Measurements from ENCODE around the gene TAAR9. TPM values are rescaled to one million over a fixed set of nuclear protein-coding genes. Genes with fewer than 3 reads are reported as not detected.

TAAR9 gene
- polyA plus RNA-seq, 3 donors, result not detected

GRCh38 chr6:132526461-132526860 is 11.6 kb upstream of the TAAR9 start:
- intact Hi-C loops (cut with micrococcal nuclease), result no loop called here

DNA sequence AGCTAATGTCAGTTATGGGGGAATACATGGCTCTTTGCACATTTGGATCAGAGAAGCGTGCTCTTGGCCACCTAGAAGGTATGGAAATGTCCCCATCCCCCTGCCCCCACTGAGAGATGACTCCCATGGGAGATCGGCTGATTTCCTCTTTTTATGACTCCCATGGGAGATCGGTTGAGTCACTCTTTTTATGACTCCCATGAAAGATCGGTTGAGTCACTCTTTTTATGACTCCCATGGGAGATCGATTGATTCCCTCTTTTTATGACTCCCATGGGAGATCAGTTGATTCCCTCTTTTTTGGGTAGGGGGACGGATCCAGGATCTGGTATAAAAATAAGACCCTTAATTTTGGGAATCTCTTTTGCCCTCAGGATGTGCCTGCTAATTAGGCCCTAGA is 10.3 kb upstream of the TAAR9 start:
- intact Hi-C loops (cut with micrococcal nuclease), result no loop called here
- Histone ChIP-seq H4K20me1 (ENCODE audit: insufficient read depth, low read length) (no peaks in the 10 kb centered on the region), H3K27ac (ENCODE audit: low read depth in 1 of 2, low read length in 2 of 2) (no peak overlapping the region), H3K4me1 (ENCODE audit: control insufficient read depth in 1 of 2, insufficient read depth in 2 of 2, low read length in 2 of 2) (no peaks in the 10 kb centered on the region), H3K79me2 (ENCODE audit: insufficient read depth, low read length) (no peaks in the 10 kb centered on the region), H3K4me2 (replicated peaks; ENCODE audit: extremely low read depth, low read length, poor library complexity, severe bottlenecking) (no peak overlapping the region), H3K36me3 (replicated peaks in 1 of 2; ENCODE audit: control insufficient read depth in 1 of 2, insufficient read depth in 2 of 2, low read length in 2 of 2) (no peaks in the 10 kb centered on the region), H3K4me3 (replicated peaks in 1 of 3; ENCODE audit: low read depth in 2 of 3, low read length in 3 of 3) (no peak overlapping the region), H3K9me3 (replicated peaks in 1 of 2; ENCODE audit: control insufficient read depth in 1 of 2, insufficient read depth in 1 of 2, low read length in 2 of 2) (no peaks in the 10 kb centered on the region), H3K9ac (ENCODE audit: insufficient read depth, low read length, poor library complexity, severe bottlenecking) (no peak overlapping the region), H3K27me3 (ENCODE audit: control insufficient read depth in 2 of 2, insufficient read depth in 2 of 2, low read length in 2 of 2) (no peaks in the 10 kb centered on the region), H2AFZ (ENCODE audit: insufficient read depth, low read depth, low read length, poor library complexity, severe bottlenecking) (no peak overlapping the region)
- H3K27me3 Mint-ChIP-seq (ENCODE audit: low read depth in 3 of 3), result peaks cover 0 to 4% (median 3%) of the 10 kb centered on the region in 3 donors
- 100% methylated on average over 1 of the region's 6 CpGs for WGBS (ENCODE audit: insufficient coverage)
- no peak for TF ChIP-seq CTCF (IDR thresholded peaks at IDR 0.05)
- no peak overlapping the region for H3K27ac Mint-ChIP-seq
- no peak for DNase-seq
- H3K9me3 Mint-ChIP-seq, result no peaks in the 10 kb centered on the region
- H3K36me3 Mint-ChIP-seq, result no peaks in the 10 kb centered on the region
- peaks cover 4% of the 10 kb centered on the region for H3K4me1 Mint-ChIP-seq
- H3K4me3 Mint-ChIP-seq, result no peak overlapping the region

More at GRCh38 chr6:132526461-132526860, 11.6 kb upstream of the TAAR9 start:
- no peak for DNase-seq
- Mint-ChIP-seq H3K9me3 (no peaks in the 10 kb centered on the region), H3K4me1 (peaks cover 4% of the 10 kb centered on the region), H3K27ac (no peak overlapping the region), H3K4me3 (no peak overlapping the region), H3K36me3 (no peaks in the 10 kb centered on the region), H3K27me3 (ENCODE audit: low read depth in 3 of 3) (peaks cover 0 to 5% (median 1%) of the 10 kb centered on the region in 3 donors)
- no peaks in the 10 kb centered on the region for H4K20me1 ChIP-seq (ENCODE audit: insufficient read depth, low read length)
- no peaks in the 10 kb centered on the region for H3K36me3 ChIP-seq (replicated peaks in 1 of 2; ENCODE audit: control insufficient read depth in 1 of 2, insufficient read depth in 2 of 2, low read length in 2 of 2)
- H3K79me2 ChIP-seq (ENCODE audit: insufficient read depth, low read length), result no peaks in the 10 kb centered on the region
- H3K4me3 ChIP-seq (replicated peaks in 1 of 3; ENCODE audit: low read depth in 2 of 3, low read length in 3 of 3), result no peak overlapping the region
- H2AFZ ChIP-seq (ENCODE audit: insufficient read depth, low read depth, low read length, poor library complexity, severe bottlenecking), result no peak overlapping the region
- H3K9me3 ChIP-seq (replicated peaks in 1 of 2; ENCODE audit: control insufficient read depth in 1 of 2, insufficient read depth in 1 of 2, low read length in 2 of 2), result no peaks in the 10 kb centered on the region
- H3K9ac ChIP-seq (ENCODE audit: insufficient read depth, low read length, poor library complexity, severe bottlenecking), result no peak overlapping the region
- H3K27me3 ChIP-seq (ENCODE audit: control insufficient read depth in 2 of 2, insufficient read depth in 2 of 2, low read length in 2 of 2), result no peaks in the 10 kb centered on the region
- no peak for TF ChIP-seq CTCF (IDR thresholded peaks at IDR 0.05)
- H3K27ac ChIP-seq (ENCODE audit: low read depth in 1 of 2, low read length in 2 of 2), result no peak overlapping the region
- no peak overlapping the region for H3K4me2 ChIP-seq (replicated peaks; ENCODE audit: extremely low read depth, low read length, poor library complexity, severe bottlenecking)
- H3K4me1 ChIP-seq (ENCODE audit: control insufficient read depth in 1 of 2, insufficient read depth in 2 of 2, low read length in 2 of 2), result no peaks in the 10 kb centered on the region
- 90% methylated on average over 2 of the region's 2 CpGs for WGBS (ENCODE audit: insufficient coverage)

All from CD14-positive monocyte (primary cell).